GM21576 (cell line): ENCODE results near the gene LAMTOR1.
"Not testable (repeated sequence)": the region's sequence is repeated elsewhere in the genome, so short reads cannot be mapped to it uniquely, and the experiment has no call there.

Experiments used
- ATAC-seq: cut with Tn5 transposase; IDR thresholded peaks from one replicate; pipeline ENCODE4 v1.9.1; 2021; ENCODE audit warnings: mild to moderate bottlenecking, moderate library complexity; ENCODE audit not compliant: unreplicated experiment

LAMTOR1 gene

GRCh38 chr11:72102946-72103753, at the start of gene LAMTOR1:
Gene LAMTOR1 (minus strand): TSS chr11:72103297. CDS start chr11:72103224, 73 bp downstream.
- peak; percentile 80 for ATAC-seq

GRCh38 chr11:72150882-72151281, 47.8 kb upstream of the LAMTOR1 start:
- no peak for ATAC-seq

- ATAC-seq = no peak
These were observed 43.5 kb upstream of the LAMTOR1 start for GRCh38 chr11:72146625-72147024.

GRCh38 chr11:72144807-72145565, 41.9 kb upstream of the LAMTOR1 start:
- no peak for ATAC-seq

GRCh38 chr11:72142543-72142942, 39.4 kb upstream of the LAMTOR1 start:
- ATAC-seq = not testable (repeated sequence)

GRCh38 chr11:72142086-72142485, 39.0 kb upstream of the LAMTOR1 start:
- not testable (repeated sequence) for ATAC-seq

GRCh38 chr11:72141066-72141465, 38.0 kb upstream of the LAMTOR1 start:
- no peak for ATAC-seq

GRCh38 chr11:72140661-72141060, 37.6 kb upstream of the LAMTOR1 start:
- ATAC-seq = no peak

- no peak for ATAC-seq
These were observed 36.4 kb upstream of the LAMTOR1 start for GRCh38 chr11:72139500-72139899.

- ATAC-seq = no peak
These were observed 35.8 kb upstream of the LAMTOR1 start for GRCh38 chr11:72138821-72139390.

GRCh38 chr11:72136684-72137262, 33.7 kb upstream of the LAMTOR1 start:
- no peak for ATAC-seq

GRCh38 chr11:72135891-72136683, 33.0 kb upstream of the LAMTOR1 start:
- ATAC-seq = no peak

- not testable (repeated sequence) for ATAC-seq
These were observed 32.4 kb upstream of the LAMTOR1 start, which contains the start of gene FOLR3 for GRCh38 chr11:72135473-72135872. Gene FOLR3 (plus strand): TSS chr11:72135725. CDS start chr11:72135953, 228 bp downstream.

- ATAC-seq = no peak
These were observed 29.5 kb upstream of the LAMTOR1 start for GRCh38 chr11:72132646-72133045.

GRCh38 chr11:72129381-72129780, 26.3 kb upstream of the LAMTOR1 start:
- no peak for ATAC-seq

- no peak for ATAC-seq
These were observed 24.8 kb upstream of the LAMTOR1 start for GRCh38 chr11:72127923-72128322.

- no peak for ATAC-seq
These were observed 22.9 kb upstream of the LAMTOR1 start for GRCh38 chr11:72125956-72126355.

- ATAC-seq = no peak
These were observed 20.9 kb upstream of the LAMTOR1 start for GRCh38 chr11:72124046-72124445.

- no peak for ATAC-seq
These were observed 20.1 kb upstream of the LAMTOR1 start for GRCh38 chr11:72123117-72123653.

- no peak for ATAC-seq
These were observed 19.5 kb upstream of the LAMTOR1 start for GRCh38 chr11:72122607-72123006.
